Left ventricle myocardium superior (tissue), 1 donor: ENCODE measurements around the gene CTTN. TPM values are rescaled to one million over a fixed set of nuclear protein-coding genes. Genes with fewer than 3 reads are reported as not detected.
"Not testable (repeated sequence)": the region's sequence is repeated elsewhere in the genome, so short reads cannot be mapped to it uniquely, and the experiment has no call there.

Experiments used
- ATAC-seq: fragments of 200-7000 bp; cut with Tn5 transposase; one replicate; pipeline ENCODE4 v1.9.1; 2020; ENCODE audit warnings: mild to moderate bottlenecking, moderate library complexity
- DNase-seq: peaks from one replicate; pipeline ENCODE4 v3.0.0-alpha.2; 2020
- intact Hi-C: fragments of 100-400 bp; cut with micrococcal nuclease; formaldehyde crosslinking; loops from one replicate; pipeline ENCODE4 v1.11.0; 2022
- total RNA-seq: library from RNA; stranded (reverse); fragmentation: NEBNext Ultra II Directional; extraction: Animal tissue kit (Norgen Biotek cat#: 25700); gene quantifications from one replicate; pipeline ENCODE4 v1.2.1, GENCODE V29; 2021
- donor health status: DM: no; HTN: yes; CAD: no; lungs with severe emphysema.

The CTTN gene
- total RNA-seq, 1 donor from 2014 or later: 169 TPM

- DNase-seq (peak; percentile 19), ATAC-seq (no peak)
- intact Hi-C loops: no loop called here
Observed at GRCh38 chr11:70435765-70436500, 37.6 kb downstream of the CTTN start.

DNA sequence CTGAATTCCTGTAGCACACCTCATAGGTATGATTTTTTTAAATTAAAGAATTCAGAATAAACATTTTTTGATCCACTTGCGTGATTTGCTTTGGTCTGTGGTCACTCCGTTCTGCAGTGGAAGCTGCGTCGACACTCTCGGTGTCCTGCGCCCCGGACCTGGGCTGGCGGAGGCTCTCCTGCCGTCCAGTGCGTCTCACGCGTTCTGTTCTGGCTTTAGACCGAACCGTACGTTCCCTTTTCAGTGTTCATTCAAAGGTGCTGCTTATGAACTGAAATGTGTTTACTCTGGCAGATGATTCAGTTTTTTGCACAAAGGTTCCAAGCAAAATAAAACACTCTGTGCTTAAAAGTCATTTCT is 38.2 kb downstream of the CTTN start:
- DNase-seq (no peak), ATAC-seq (no peak)
- intact Hi-C loops: no loop called here

DNA sequence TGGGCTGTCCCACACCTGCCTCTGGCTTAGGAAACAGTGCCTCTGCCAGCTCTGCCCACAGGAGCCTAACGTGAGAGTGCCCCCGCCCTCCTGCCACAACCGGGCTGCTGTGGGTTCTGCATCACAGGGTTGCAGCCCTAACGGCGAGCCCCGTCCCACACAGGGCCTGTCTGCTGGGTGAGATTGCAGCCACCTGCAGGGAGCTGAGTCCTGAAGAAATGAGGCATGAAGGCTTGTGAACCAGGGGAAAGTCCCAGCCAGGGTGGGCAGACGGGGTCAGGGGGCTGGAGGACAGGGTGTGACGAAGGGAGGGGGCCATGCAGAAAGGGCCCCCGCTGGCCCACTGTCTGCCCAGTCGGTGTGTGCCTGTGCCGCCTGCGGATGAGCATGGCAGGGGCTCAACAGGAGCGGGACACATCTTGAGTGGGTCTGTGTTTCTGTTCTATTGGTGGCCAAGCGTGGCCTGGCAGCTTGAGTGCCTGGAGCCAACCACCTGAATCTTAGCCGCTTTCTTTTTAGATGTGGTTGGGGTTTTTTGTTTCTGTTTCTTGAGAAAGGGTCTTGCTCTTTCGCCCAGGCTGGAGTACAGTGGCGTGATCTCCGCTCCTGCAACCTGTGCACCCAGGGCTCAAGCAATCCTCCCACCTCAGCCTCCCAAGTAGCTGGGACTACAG is 38.9 kb downstream of the CTTN start:
- DNase-seq: peak; percentile 26
- intact Hi-C loops: no loop called here
- ATAC-seq: no peak

DNA sequence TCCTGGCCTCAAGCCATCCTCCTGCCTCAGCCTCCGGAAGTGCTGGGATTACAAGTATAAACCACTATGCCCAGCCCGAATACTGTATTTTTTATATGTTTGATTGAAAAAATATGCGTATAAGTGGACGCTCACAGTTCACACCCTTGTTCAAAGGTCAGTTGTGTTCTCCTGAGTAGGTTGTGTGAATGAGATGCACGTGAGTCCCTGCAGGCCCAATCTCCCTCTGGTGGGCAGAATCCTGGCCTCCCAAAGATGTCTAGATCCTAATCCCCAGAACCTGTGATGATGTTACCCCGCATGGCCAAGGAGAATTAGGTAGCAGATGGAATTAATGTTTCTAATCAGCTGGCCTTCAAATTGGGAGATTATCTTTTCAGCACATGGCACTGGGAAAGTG is 41.9 kb downstream of the CTTN start:
- intact Hi-C loops: no loop called here
- ATAC-seq: no peak
- DNase-seq: peak; percentile 16

- no peak for DNase-seq
- intact Hi-C loops: no loop called here
- no peak for ATAC-seq
Observed at GRCh38 chr11:70443773-70444030, 45.4 kb downstream of the CTTN start.

DNA sequence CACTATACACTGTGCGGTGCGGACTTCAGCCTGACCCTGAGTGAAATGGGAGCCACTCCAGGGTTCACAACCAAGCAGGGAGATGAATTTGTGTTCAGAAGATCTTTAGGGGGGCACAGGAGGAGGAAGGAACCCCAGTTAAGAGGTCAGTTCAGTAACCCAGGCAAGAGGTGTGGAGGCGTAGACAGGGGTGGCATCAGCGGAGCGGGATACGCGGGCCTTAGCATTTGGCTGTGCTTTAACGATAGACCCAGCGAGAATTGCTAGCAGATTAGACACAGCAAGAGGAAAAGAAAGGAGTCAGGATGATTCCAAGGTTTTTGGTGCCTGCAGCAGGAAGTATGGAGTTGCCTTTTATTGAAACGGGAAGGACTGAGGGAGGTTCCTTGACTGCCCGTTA is 46.8 kb downstream of the CTTN start:
- DNase-seq: no peak
- no peak for ATAC-seq
- intact Hi-C loops: no loop called here

- DNase-seq: no peak
- intact Hi-C loops: no loop called here
- ATAC-seq: no peak
Observed at GRCh38 chr11:70445605-70446004, 47.3 kb downstream of the CTTN start.

DNA sequence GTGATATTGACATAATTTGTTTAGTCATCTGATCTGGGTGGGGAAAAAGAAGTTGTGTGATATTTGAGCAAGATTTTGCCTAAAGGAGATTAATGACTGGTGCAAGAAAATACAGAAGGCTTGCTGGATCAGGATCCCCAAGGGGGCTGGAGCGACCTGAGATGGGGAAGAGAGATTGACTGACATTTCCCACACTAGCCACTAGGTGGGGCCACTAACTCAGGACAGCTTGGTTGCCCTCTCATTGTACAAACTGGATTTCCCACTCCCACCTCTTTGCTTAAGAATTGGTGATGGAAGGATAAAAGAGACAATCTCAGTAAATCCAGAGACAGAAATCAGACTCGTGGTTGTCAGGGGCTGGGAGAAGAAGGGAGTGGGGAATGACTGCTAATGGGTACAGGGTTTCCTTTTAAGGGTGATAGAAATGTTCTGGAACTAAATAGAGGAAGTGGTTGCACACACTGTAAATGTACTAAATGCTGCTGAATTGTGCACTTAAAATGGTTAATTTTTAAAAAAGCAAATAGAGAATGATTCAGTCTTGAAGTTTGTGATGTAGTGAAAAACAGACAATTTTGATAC is 50.7 kb downstream of the CTTN start:
- no peak for DNase-seq
- ATAC-seq: no peak
- intact Hi-C loops: no loop called here

DNA sequence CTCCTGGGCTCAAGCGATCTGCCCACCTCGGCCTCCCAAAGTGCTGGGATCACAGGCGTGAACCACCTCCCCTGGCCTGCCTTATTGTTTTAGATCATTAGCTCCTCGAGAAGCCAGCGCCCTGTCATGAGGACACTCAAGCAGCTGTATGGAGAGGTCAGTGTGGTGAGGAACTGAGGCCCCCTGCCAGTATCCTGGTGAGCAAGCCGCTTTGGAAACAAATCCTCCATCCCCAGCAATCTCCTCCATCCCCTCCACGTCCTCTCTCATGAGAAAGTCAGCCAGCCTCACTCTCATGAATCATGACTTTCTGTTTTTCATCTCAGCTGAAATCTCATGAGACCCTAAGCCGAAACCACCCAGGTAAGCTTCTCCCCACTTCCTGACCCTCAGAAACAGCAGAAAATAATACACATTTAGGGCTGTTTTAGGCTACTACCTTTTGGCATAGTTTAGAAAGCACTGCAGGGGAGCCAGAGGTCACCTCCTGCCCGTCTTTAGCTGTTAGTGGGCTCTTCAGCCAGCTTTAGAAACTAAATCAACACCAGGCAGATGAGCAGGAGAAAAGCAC is 56.0 kb downstream of the CTTN start:
- ATAC-seq: no peak
- DNase-seq: no peak
- intact Hi-C loops: no loop called here

DNA sequence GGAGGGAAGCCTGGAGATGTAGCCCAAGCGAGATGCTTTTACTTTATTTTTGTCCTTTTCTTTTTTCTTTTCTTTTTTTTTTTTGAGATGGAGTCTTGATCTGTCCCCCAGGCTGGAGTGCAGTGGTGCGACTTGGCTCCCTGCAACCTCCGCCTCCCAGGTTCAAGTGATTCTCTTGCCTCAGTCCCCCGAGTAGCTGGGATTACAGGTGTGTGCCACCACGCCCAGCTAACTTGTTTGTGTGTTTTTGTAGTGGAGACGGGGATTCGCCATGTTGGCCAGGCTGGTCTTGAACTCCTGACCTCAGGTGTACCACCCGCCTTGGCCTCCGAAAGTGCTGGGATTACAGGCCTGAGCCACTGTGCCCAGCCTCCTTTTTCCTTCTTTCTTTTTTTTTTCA is 56.5 kb downstream of the CTTN start:
- DNase-seq, ATAC-seq, intact Hi-C loops: not testable (repeated sequence)

DNA sequence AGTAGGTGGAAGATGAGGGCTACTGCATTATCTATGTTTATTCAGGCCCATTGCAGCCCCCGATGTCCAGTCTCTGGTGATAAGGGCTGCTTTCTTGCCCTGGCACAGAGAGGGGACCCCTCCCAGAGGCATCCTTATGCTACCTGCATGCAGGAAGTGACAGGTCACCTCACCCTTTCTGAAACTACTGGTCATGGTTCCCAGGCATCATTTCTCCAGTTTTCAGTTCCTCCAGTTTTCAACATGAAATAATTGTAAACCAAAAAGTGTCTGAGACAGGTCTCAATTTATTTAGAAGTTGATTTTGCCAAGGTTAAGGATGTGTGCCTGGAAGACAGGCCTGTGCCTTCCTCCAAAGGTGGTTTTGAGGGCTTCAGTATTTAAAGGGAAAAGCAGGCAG is 57.0 kb downstream of the CTTN start:
- intact Hi-C loops: no loop called here
- ATAC-seq: no peak
- no peak for DNase-seq

DNA sequence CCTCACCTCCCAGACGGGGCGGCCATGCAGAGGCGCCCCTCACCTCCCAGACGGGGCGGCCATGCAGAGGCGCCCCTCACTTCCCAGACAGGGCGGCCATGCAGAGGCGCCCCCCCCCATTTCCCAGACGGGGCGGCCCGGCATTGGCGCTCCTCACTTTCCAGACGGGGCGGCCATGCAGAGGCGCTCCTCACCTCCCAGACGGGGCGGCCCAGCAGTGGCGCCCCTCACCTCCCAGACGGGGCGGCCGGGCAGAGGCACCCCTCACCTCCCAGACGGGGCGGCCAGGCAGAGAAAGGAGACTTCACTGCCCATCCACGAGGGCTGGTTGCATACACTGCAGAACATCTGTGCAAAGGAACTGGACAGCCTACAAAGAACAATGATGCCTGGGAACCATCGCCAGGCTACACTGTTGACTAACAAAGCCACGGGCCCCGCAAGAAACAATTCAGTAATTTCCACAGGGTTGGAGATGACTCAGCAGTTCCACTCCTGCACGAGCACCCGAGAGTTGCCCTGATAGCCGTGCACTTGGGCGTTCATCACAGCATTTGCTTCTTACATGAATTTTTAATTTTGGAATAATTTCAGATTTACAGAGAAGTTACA is 58.7 kb downstream of the CTTN start:
- DNase-seq (no peak), ATAC-seq (peak; percentile 69)
- intact Hi-C loops: no loop called here

DNA sequence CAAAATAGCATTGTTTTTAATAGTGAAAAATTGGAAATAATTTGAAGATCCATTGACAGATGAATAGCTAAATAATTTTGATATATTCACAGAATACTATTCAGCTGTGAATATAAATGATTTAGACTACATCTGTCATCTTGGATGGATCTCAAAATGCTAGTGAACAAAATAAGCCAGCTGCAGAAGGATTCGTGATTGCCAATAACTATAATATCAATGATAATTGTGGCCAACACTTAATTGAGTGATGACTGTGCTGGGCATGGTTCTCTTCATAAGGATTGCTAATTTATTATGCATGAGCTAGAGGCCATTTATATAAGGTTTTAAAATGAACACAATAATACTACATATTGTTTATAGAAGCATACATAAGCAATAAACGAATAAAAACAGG is 60.4 kb downstream of the CTTN start:
- ATAC-seq: no peak
- intact Hi-C loops: no loop called here
- DNase-seq: no peak

- DNase-seq: no peak
- ATAC-seq: no peak
Observed at GRCh38 chr11:70460111-70460510, 61.8 kb downstream of the CTTN start.

GRCh38 chr11:70460964-70461363 is 62.6 kb downstream of the CTTN start:
- intact Hi-C loops: no loop called here
- DNase-seq: no peak

More at GRCh38 chr11:70460111-70460510, 61.8 kb downstream of the CTTN start:
- intact Hi-C loops: no loop called here

GRCh38 chr11:70462818-70463477 is 64.6 kb downstream of the CTTN start:
- no peak for ATAC-seq
- DNase-seq: no peak
- intact Hi-C loops: no loop called here

More at GRCh38 chr11:70460964-70461363, 62.6 kb downstream of the CTTN start:
- no peak for ATAC-seq

DNA sequence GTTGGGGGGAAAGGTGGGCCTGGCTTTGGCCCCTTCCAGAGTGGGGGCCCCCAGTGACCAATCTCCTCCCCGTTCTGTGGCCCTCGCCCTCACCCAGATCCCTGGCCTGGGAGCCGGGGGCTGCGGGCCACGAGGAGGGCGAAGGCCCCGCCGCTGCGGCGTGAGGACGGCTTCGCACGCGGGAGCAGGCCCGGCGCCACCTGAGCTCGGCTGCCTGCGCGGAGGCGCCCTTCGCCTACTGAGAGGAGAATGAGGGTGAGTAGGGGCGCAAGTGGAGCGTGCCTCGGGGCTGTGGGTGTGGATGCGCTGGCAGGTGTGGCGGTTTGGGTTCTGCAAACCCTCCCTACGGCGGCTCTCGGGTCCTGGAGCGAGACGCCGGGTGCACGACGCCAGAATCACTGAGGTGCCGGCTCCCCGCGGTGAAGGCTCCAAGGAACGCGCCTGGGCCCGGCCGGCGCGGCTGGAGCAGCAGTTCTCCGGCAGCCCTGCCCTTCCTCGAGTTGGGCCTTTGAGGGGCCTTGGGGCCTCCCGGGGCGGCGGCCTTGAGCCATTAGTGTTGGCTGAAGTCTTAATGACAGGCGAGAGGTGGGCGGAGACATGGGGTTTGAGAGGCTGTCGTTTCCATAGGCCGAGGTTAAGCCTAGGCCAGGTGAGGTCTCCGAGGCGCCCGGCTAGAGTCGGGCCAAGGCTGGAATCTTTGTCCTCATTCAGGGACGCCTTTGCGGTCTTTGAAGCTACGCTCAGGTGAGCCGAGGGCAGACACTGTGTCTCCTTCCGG is 65.3 kb downstream of the CTTN start:
- DNase-seq: no peak
- no peak for ATAC-seq

GRCh38 chr11:70464509-70465361 is 66.4 kb downstream of the CTTN start:
- ATAC-seq: no peak
- DNase-seq: no peak
- intact Hi-C loops: no loop called here

More for the DNA sequence above, 65.3 kb downstream of the CTTN start:
- intact Hi-C loops: no loop called here
